Measurements from ENCODE around the gene DNM2. TPM values are rescaled to one million over a fixed set of nuclear protein-coding genes. Genes with fewer than 3 reads are reported as not detected.

The DNM2 gene
- total and polyA plus RNA-seq, 12 donors: 78.9 to 206 (median 131) TPM

DNA sequence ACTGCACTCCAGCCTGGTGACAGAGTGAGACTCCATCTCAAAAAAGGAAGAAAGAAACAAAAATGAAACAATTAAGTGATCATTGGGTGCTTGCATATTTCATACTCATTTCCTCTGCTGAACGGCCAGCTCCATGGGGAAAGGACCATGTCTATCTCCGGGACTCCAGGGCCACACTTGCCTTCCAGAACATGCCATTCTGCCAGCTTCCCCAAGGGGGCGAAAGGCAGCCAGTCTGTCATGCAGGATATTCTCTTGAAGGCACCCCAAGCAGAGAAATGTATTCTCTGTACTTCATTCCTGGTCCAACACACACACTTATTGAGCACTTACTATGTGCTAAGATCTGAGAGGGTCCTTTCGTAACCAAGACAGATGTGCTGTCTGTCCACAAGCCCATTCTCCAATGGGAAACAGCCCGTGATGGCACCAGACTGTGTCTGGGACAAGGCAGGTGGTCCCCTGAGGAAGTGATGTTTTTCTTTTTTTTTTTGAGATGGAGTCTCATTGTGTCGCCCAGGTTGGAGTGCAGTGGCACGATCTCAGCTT lies 143.3 kb downstream of the DNM2 start:
- no peaks in the 10 kb centered on the region for H3K27me3 ChIP-seq
- peak in 6 of 9 donors; percentile 20 to 57 (median 28) for TF ChIP-seq CTCF (IDR thresholded peaks at IDR 0.05)
- DNase-seq (no peak), ATAC-seq (peak in 1 of 8 donors; percentile 28)
- WGBS, 2 donors: 57 to 66% methylated on average over 7 of the region's 7 CpGs
- H3K36me3 ChIP-seq: peaks cover 0 to 5% (median 0%) of the 10 kb centered on the region in 9 donors
- H3K27ac ChIP-seq: peak overlapping the region in 1 of 10 donors; percentile 31
- intact Hi-C loops (cut with DNase I): loop anchor here (5.0 to 10.0 kb wide), 6 partner anchors 86 to 146 kb away; partner anchors contain the start of gene DNM2 (in 6 of the 10)
- no peak overlapping the region for H3K4me3 ChIP-seq
- peaks cover 0 to 30% (median 6%) of the 10 kb centered on the region in 9 donors for H3K4me1 ChIP-seq
- no peaks in the 10 kb centered on the region for H3K9me3 ChIP-seq

- intact Hi-C loops (cut with DNase I): loop anchor here (5.0 to 10.0 kb wide), 6 partner anchors 88 to 148 kb away; partner anchors contain the start of gene DNM2 (in 6 of the 10)
- H3K27ac ChIP-seq: peak overlapping the region in 1 of 10 donors; percentile 18
Measured at GRCh38 chr19:10862561-10863106, 144.8 kb downstream of the DNM2 start.

DNA sequence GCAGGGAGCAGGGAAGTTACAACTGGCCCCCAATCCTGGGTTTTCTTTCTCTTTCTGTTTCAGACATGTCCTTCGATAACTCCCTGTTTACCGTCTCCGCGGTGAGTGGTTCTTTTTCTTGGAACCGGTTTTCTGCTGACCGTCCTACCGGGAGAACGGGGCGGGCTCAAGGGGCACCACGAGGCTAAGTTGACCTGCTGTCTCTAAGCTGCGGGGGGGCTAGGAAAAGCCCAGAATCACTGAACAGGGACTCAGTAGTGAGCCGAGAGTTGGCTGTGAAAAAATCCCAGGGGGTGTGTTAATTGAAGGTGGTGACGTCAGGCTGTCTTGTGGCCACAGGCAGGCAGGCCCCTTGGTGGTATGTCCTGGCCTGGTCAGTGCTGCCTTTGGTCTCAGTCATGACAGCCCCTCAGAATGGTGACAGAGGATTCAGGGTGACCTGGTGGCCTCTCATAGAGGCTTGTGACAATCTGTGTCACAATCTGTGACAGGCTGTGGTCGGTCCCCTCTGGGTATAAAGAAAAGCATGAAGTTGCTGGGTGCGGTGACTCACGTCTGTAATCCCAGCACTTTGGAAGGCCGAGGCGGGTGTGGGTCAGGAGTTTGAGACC lies 145.3 kb downstream of the DNM2 start:
- ATAC-seq (peak in 3 of 8 donors; percentile 9 to 19 (median 9)), DNase-seq (no peak)
- 64 to 72% methylated on average over 18 of the region's 18 CpGs for WGBS, 2 donors
- H3K4me1 ChIP-seq: peaks cover 0 to 35% (median 6%) of the 10 kb centered on the region in 9 donors
- H3K4me3 ChIP-seq: no peak overlapping the region
- intact Hi-C loops (cut with DNase I): loop anchor here (5.0 to 10.0 kb wide), 6 partner anchors 88 to 148 kb away; partner anchors contain the start of gene DNM2 (in 6 of the 10)
- TF ChIP-seq CTCF (IDR thresholded peaks at IDR 0.05): no peak
- no peaks in the 10 kb centered on the region for H3K9me3 ChIP-seq
- peak overlapping the region in 1 of 10 donors; percentile 18 for H3K27ac ChIP-seq
- no peaks in the 10 kb centered on the region for H3K27me3 ChIP-seq
- no peaks in the 10 kb centered on the region for H3K36me3 ChIP-seq

More at GRCh38 chr19:10862561-10863106, 144.8 kb downstream of the DNM2 start:
- 85% methylated on average over 6 of the region's 6 CpGs for WGBS, 2 donors
- no peaks in the 10 kb centered on the region for H3K36me3 ChIP-seq
- no peaks in the 10 kb centered on the region for H3K9me3 ChIP-seq
- H3K4me1 ChIP-seq: peaks cover 0 to 30% (median 6%) of the 10 kb centered on the region in 9 donors
- no peak overlapping the region for H3K4me3 ChIP-seq
- ATAC-seq (no peak), DNase-seq (no peak)
- no peaks in the 10 kb centered on the region for H3K27me3 ChIP-seq
- TF ChIP-seq CTCF (IDR thresholded peaks at IDR 0.05): no peak

DNA sequence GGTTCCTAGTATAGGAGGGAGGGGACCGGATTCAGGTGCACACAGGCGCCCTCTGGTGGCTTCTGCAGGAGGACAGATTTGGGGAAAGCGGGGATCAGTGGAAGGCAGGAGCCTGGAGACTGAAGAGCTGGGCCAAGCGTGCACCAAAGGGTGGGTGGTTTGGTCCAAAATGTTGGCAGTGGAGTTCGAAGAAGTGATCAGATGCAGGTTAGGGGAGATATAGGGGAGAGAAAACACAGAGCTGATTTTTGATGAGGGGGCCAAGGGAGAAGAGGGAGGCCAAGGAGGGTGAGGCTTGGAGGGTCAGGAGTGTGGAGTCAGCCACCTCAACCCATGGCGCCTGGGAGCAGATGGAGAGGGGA lies 146.6 kb downstream of the DNM2 start:
- peak; percentile 86 to 89 for DNase-seq
- 13 to 19% methylated on average over 6 of the region's 6 CpGs for WGBS, 2 donors
- Histone ChIP-seq H3K36me3 (no peaks in the 10 kb centered on the region), H3K9me3 (no peaks in the 10 kb centered on the region), H3K27me3 (no peaks in the 10 kb centered on the region), H3K4me1 (peaks cover 0 to 39% (median 6%) of the 10 kb centered on the region in 9 donors), H3K4me3 (peak overlapping the region in 1 of 10 donors; percentile 15), H3K27ac (peak overlapping the region in 3 of 10 donors; percentile 8 to 38 (median 18))
- peak; percentile 83 to 94 (median 91) for TF ChIP-seq CTCF (IDR thresholded peaks at IDR 0.05)
- intact Hi-C loops (cut with DNase I): loop anchor here (1.0 to 10.0 kb wide), 8 partner anchors 28 to 150 kb away; partner anchors contain the start of genes DNM2 (in 6 of the 10) and TMED1 (in 1 of the 10)
- peak; percentile 66 to 92 (median 86) for ATAC-seq

All from heart right ventricle (tissue), 16 donors.